ENCODE data around the gene TRAPPC2B.

TRAPPC2B gene

GRCh38 chr19:57380923-57381322 lies 17.6 kb downstream of the TRAPPC2B start:
- Histone ChIP-seq H3K27ac (no peak overlapping the region), H3K36me3 (ENCODE audit: insufficient read depth, low read length) (peaks cover 21% of the 10 kb centered on the region), H3K4me3 (no peak overlapping the region), H3K9me3 (ENCODE audit: low read depth, low read length) (peaks cover 5% of the 10 kb centered on the region; the same call in 1 of the 2 replicates), H3K9ac (ENCODE audit: insufficient read length) (no peak overlapping the region)
- DNase-seq (ENCODE audit: low read depth, low spot score) = no peak
- TF ChIP-seq POLR2AphosphoS5 (IDR thresholded peaks at IDR 0.05; ENCODE audit: borderline replicate concordance, low read depth, low read length) = no peak
- TF ChIP-seq FOXP2 (optimal IDR thresholded peaks at IDR 0.05; ENCODE audit: control extremely low read depth, extremely low read length, insufficient read depth) = no peak
- TF ChIP-seq EZH2 (IDR thresholded peaks at IDR 0.05) = no peak

GRCh38 chr19:57382806-57383488 lies 19.6 kb downstream of the TRAPPC2B start:
- TF ChIP-seq FOXP2 (optimal IDR thresholded peaks at IDR 0.05; ENCODE audit: control extremely low read depth, extremely low read length, insufficient read depth) (no peak), POLR2AphosphoS5 (IDR thresholded peaks at IDR 0.05; ENCODE audit: borderline replicate concordance, low read depth, low read length) (no peak), EZH2 (IDR thresholded peaks at IDR 0.05) (no peak)
- Histone ChIP-seq H3K9me3 (ENCODE audit: low read depth, low read length) (no peaks in the 10 kb centered on the region; the same call in 1 of the 2 replicates), H3K9ac (ENCODE audit: insufficient read length) (no peak overlapping the region), H3K36me3 (ENCODE audit: insufficient read depth, low read length) (peaks cover 8% of the 10 kb centered on the region), H3K27ac (no peak overlapping the region), H3K4me3 (no peak overlapping the region)
- no peak for DNase-seq (ENCODE audit: low read depth, low spot score)

- Histone ChIP-seq H3K27ac (peak overlapping the region; percentile 95), H3K36me3 (ENCODE audit: insufficient read depth, low read length) (peaks cover 26% of the 10 kb centered on the region), H3K9me3 (ENCODE audit: low read depth, low read length) (peaks cover 22% of the 10 kb centered on the region), H3K9ac (ENCODE audit: insufficient read length) (peak overlapping the region; percentile 76), H3K4me3 (peak overlapping the region; percentile 96)
- no peak for TF ChIP-seq EZH2 (IDR thresholded peaks at IDR 0.05)
- TF ChIP-seq POLR2AphosphoS5 (IDR thresholded peaks at IDR 0.05; ENCODE audit: borderline replicate concordance, low read depth, low read length) = no peak
- TF ChIP-seq FOXP2 (optimal IDR thresholded peaks at IDR 0.05; ENCODE audit: control extremely low read depth, extremely low read length, insufficient read depth) = no peak
- no peak for DNase-seq (ENCODE audit: low read depth, low spot score)
These were observed 25.9 kb downstream of the TRAPPC2B start for GRCh38 chr19:57389194-57389729.

- H3K9me3 ChIP-seq (ENCODE audit: low read depth, low read length) = peaks cover 24% of the 10 kb centered on the region
- peak within 1 kb of the TSS; percentile 96 for H3K9ac ChIP-seq (ENCODE audit: insufficient read length)
- peak; percentile 96 for DNase-seq (ENCODE audit: low read depth, low spot score)
- H3K4me3 ChIP-seq = peak within 1 kb of the TSS; percentile 96
- TF ChIP-seq POLR2AphosphoS5 (IDR thresholded peaks at IDR 0.05; ENCODE audit: borderline replicate concordance, low read depth, low read length) (peak; percentile 71; the same call in 1 of the 2 replicates), FOXP2 (optimal IDR thresholded peaks at IDR 0.05; ENCODE audit: control extremely low read depth, extremely low read length, insufficient read depth) (peak; percentile 78), EZH2 (IDR thresholded peaks at IDR 0.05) (no peak)
- H3K36me3 ChIP-seq (ENCODE audit: insufficient read depth, low read length) = peaks cover 30% of the 10 kb centered on the region
- H3K27ac ChIP-seq = peak within 1 kb of the TSS; percentile 95
These were observed 26.6 kb downstream of the TRAPPC2B start, which contains the start of gene ZNF548 for GRCh38 chr19:57389730-57390598. TSS of gene ZNF548 (plus strand) at chr19:57389854. CDS start at chr19:57390100, 246 bp downstream.

GRCh38 chr19:57395710-57396109 lies 32.4 kb downstream of the TRAPPC2B start:
- H3K9ac ChIP-seq (ENCODE audit: insufficient read length) = no peak overlapping the region
- H3K36me3 ChIP-seq (ENCODE audit: insufficient read depth, low read length) = peaks cover 73% of the 10 kb centered on the region
- H3K9me3 ChIP-seq (ENCODE audit: low read depth, low read length) = peaks cover 26% of the 10 kb centered on the region
- DNase-seq (ENCODE audit: low read depth, low spot score) = no peak
- no peak overlapping the region for H3K27ac ChIP-seq
- TF ChIP-seq POLR2AphosphoS5 (IDR thresholded peaks at IDR 0.05; ENCODE audit: borderline replicate concordance, low read depth, low read length) (no peak), EZH2 (IDR thresholded peaks at IDR 0.05) (no peak), FOXP2 (optimal IDR thresholded peaks at IDR 0.05; ENCODE audit: control extremely low read depth, extremely low read length, insufficient read depth) (no peak)
- no peak overlapping the region for H3K4me3 ChIP-seq

GRCh38 chr19:57398868-57399267 lies 35.5 kb downstream of the TRAPPC2B start:
- Histone ChIP-seq H3K9ac (ENCODE audit: insufficient read length) (no peak overlapping the region), H3K36me3 (ENCODE audit: insufficient read depth, low read length) (peaks cover 56% of the 10 kb centered on the region), H3K27ac (no peak overlapping the region), H3K9me3 (ENCODE audit: low read depth, low read length) (peaks cover 14% of the 10 kb centered on the region; the same call in 1 of the 2 replicates), H3K4me3 (no peak overlapping the region)
- no peak for DNase-seq (ENCODE audit: low read depth, low spot score)
- TF ChIP-seq EZH2 (IDR thresholded peaks at IDR 0.05) (no peak), FOXP2 (optimal IDR thresholded peaks at IDR 0.05; ENCODE audit: control extremely low read depth, extremely low read length, insufficient read depth) (no peak), POLR2AphosphoS5 (IDR thresholded peaks at IDR 0.05; ENCODE audit: borderline replicate concordance, low read depth, low read length) (no peak)

- TF ChIP-seq FOXP2 (optimal IDR thresholded peaks at IDR 0.05; ENCODE audit: control extremely low read depth, extremely low read length, insufficient read depth) = no peak
- no peak for TF ChIP-seq EZH2 (IDR thresholded peaks at IDR 0.05)
- TF ChIP-seq POLR2AphosphoS5 (IDR thresholded peaks at IDR 0.05; ENCODE audit: borderline replicate concordance, low read depth, low read length) = no peak
- Histone ChIP-seq H3K36me3 (ENCODE audit: insufficient read depth, low read length) (peaks cover 12% of the 10 kb centered on the region), H3K27ac (no peak overlapping the region), H3K9ac (ENCODE audit: insufficient read length) (no peak overlapping the region), H3K9me3 (ENCODE audit: low read depth, low read length) (peaks cover 1% of the 10 kb centered on the region; the same call in 1 of the 2 replicates), H3K4me3 (no peak overlapping the region)
- no peak for DNase-seq (ENCODE audit: low read depth, low spot score)
These were observed 40.6 kb downstream of the TRAPPC2B start for GRCh38 chr19:57403737-57404563.
